GM19043 (cell line): ENCODE results near the gene SMCHD1.
"Not testable (repeated sequence)": the region's sequence is repeated elsewhere in the genome, so short reads cannot be mapped to it uniquely, and the experiment has no call there.

Source experiments
- ATAC-seq: cut with Tn5 transposase; IDR thresholded peaks from one replicate; pipeline ENCODE4 v1.9.1; 2021; ENCODE audit warnings: low read depth; ENCODE audit not compliant: unreplicated experiment

SMCHD1 gene

GRCh38 chr18:2809666-2810183 is 154.2 kb downstream of the SMCHD1 start:
- ATAC-seq: not testable (repeated sequence)

GRCh38 chr18:2811416-2811815 is 155.9 kb downstream of the SMCHD1 start:
- ATAC-seq: no peak

GRCh38 chr18:2814928-2815327 is 159.4 kb downstream of the SMCHD1 start:
- no peak for ATAC-seq

GRCh38 chr18:2818281-2818680 is 162.8 kb downstream of the SMCHD1 start:
- no peak for ATAC-seq

- no peak for ATAC-seq
Measured at GRCh38 chr18:2821695-2822094, 166.2 kb downstream of the SMCHD1 start.

- ATAC-seq: no peak
Measured at GRCh38 chr18:2822213-2822921, 166.8 kb downstream of the SMCHD1 start.

GRCh38 chr18:2823202-2823601 is 167.7 kb downstream of the SMCHD1 start:
- ATAC-seq: no peak

GRCh38 chr18:2823966-2824365 is 168.4 kb downstream of the SMCHD1 start:
- no peak for ATAC-seq

- ATAC-seq: no peak
Measured at GRCh38 chr18:2824865-2825264, 169.3 kb downstream of the SMCHD1 start.

GRCh38 chr18:2825613-2826175 is 170.2 kb downstream of the SMCHD1 start:
- ATAC-seq: no peak

GRCh38 chr18:2826581-2826980 is 171.1 kb downstream of the SMCHD1 start:
- no peak for ATAC-seq

- no peak for ATAC-seq
Measured at GRCh38 chr18:2827061-2827460, 171.5 kb downstream of the SMCHD1 start.

- ATAC-seq: not testable (repeated sequence)
Measured at GRCh38 chr18:2836118-2836517, 180.6 kb downstream of the SMCHD1 start.

GRCh38 chr18:2837290-2837689 is 181.8 kb downstream of the SMCHD1 start:
- not testable (repeated sequence) for ATAC-seq

GRCh38 chr18:2839202-2839601 is 183.7 kb downstream of the SMCHD1 start:
- no peak for ATAC-seq

GRCh38 chr18:2840521-2840920 is 185.0 kb downstream of the SMCHD1 start:
- no peak for ATAC-seq

GRCh38 chr18:2843146-2843545 is 187.6 kb downstream of the SMCHD1 start:
- no peak for ATAC-seq

GRCh38 chr18:2845172-2845571 is 189.6 kb downstream of the SMCHD1 start:
- no peak for ATAC-seq

- ATAC-seq: peak; percentile 41
Measured at GRCh38 chr18:2846636-2847316, 191.2 kb downstream of the SMCHD1 start, which contains the start of gene EMILIN2. TSS of gene EMILIN2 (plus strand) at chr18:2847006. CDS start at chr18:2847189, 183 bp downstream.

GRCh38 chr18:2847317-2848246 is 192.1 kb downstream of the SMCHD1 start:
- peak; percentile 32 for ATAC-seq
